GM21526 (cell line): ENCODE data around the gene CACNA1G.

Experiments used
- ATAC-seq: cut with Tn5 transposase; IDR thresholded peaks from one replicate; pipeline ENCODE4 v1.9.1; 2021; ENCODE audit warnings: moderate library complexity; ENCODE audit not compliant: unreplicated experiment, low FRiP score

CACNA1G gene

GRCh38 chr17:50627782-50628601 is 67.5 kb downstream of the CACNA1G start:
- ATAC-seq: no peak

GRCh38 chr17:50629902-50630301 is 69.4 kb downstream of the CACNA1G start:
- ATAC-seq: no peak

- ATAC-seq: no peak
These were observed 70.1 kb downstream of the CACNA1G start for GRCh38 chr17:50630524-50631194.

GRCh38 chr17:50631195-50631907 is 70.8 kb downstream of the CACNA1G start:
- ATAC-seq: no peak

- no peak for ATAC-seq
These were observed 71.5 kb downstream of the CACNA1G start for GRCh38 chr17:50631908-50632571.

GRCh38 chr17:50632637-50633036 is 72.1 kb downstream of the CACNA1G start:
- no peak for ATAC-seq

GRCh38 chr17:50633683-50634082 is 73.2 kb downstream of the CACNA1G start:
- no peak for ATAC-seq

- ATAC-seq: no peak
These were observed 73.9 kb downstream of the CACNA1G start, which contains the start of gene ABCC3 for GRCh38 chr17:50634224-50634914. Gene ABCC3, plus strand, starts transcription at chr17:50634881. Its CDS starts 56 bp downstream, at chr17:50634937.

GRCh38 chr17:50634915-50635731 is 74.6 kb downstream of the CACNA1G start:
- no peak for ATAC-seq

GRCh38 chr17:50635732-50635981 is 75.1 kb downstream of the CACNA1G start:
- ATAC-seq: no peak

GRCh38 chr17:50635982-50636803 is 75.7 kb downstream of the CACNA1G start:
- no peak for ATAC-seq

GRCh38 chr17:50636804-50637195 is 76.3 kb downstream of the CACNA1G start:
- ATAC-seq: no peak

GRCh38 chr17:50637829-50638605 is 77.5 kb downstream of the CACNA1G start:
- no peak for ATAC-seq

GRCh38 chr17:50638606-50638965 is 78.1 kb downstream of the CACNA1G start:
- no peak for ATAC-seq

GRCh38 chr17:50638966-50639713 is 78.6 kb downstream of the CACNA1G start:
- ATAC-seq: no peak

GRCh38 chr17:50640686-50641351 is 80.3 kb downstream of the CACNA1G start:
- no peak for ATAC-seq

GRCh38 chr17:50641357-50641756 is 80.8 kb downstream of the CACNA1G start:
- ATAC-seq: no peak
